Fibroblast of lung (primary cell): ENCODE measurements around the gene SAMD11. TPM values are rescaled to one million over a fixed set of nuclear protein-coding genes. Genes with fewer than 3 reads are reported as not detected.

ENCODE experiments used
- DNase-seq, 2 donors: peaks; one replicate each; pipeline versions ENCODE4 v3.0.0 to v3.0.0-alpha.2; 2010; ENCODE audit warnings: low read depth in 2 of 2
- H2AFZ ChIP-seq: 2 replicates; pipeline ENCODE4 v1.5.1; 2012; ENCODE audit warnings: low read length, control low read depth, inconsistent platforms
- H3K27ac ChIP-seq: 2 replicates; pipeline ENCODE4 v1.5.1; 2011; ENCODE audit warnings: low read length, control low read depth; ENCODE audit not compliant: insufficient read depth
- H3K27me3 ChIP-seq: 2 replicates; pipeline ENCODE4 v1.5.1; 2011; ENCODE audit warnings: mild to moderate bottlenecking, low read length; ENCODE audit not compliant: control insufficient read depth, insufficient read depth
- H3K36me3 ChIP-seq: 2 replicates; pipeline ENCODE4 v1.5.1; 2011; ENCODE audit warnings: low read length; ENCODE audit not compliant: control insufficient read depth, insufficient read depth
- H3K4me1 ChIP-seq: 2 replicates; pipeline ENCODE4 v1.5.1; 2011; ENCODE audit warnings: low read length; ENCODE audit not compliant: control insufficient read depth, insufficient read depth; ENCODE audit errors: extremely low read depth
- H3K4me2 ChIP-seq: 2 replicates; pipeline ENCODE4 v1.5.1; 2011; ENCODE audit warnings: low read length, control low read depth; ENCODE audit not compliant: insufficient read depth; ENCODE audit errors: extremely low read depth
- H3K4me3 ChIP-seq, 4 experiments: fragments of 200-600 bp in 1 of 4; sonication (generic) in 1 of 4; replicated peaks in 1 of 4; 2 replicates each; pipeline ENCODE4 v1.5.1; 2011 to 2016; ENCODE audit warnings: low read length in 4 of 4, low read depth in 3 of 4, mild to moderate bottlenecking in 3 of 4, control low read depth in 2 of 4, inconsistent platforms in 1 of 4, mixed read lengths in 1 of 4; ENCODE audit not compliant: insufficient read depth in 1 of 4; ENCODE audit errors: control extremely low read depth in 1 of 4
- H3K79me2 ChIP-seq: 2 replicates; pipeline ENCODE4 v1.5.1; 2012; ENCODE audit warnings: mild to moderate bottlenecking, low read length, inconsistent platforms; ENCODE audit not compliant: control insufficient read depth, insufficient read depth
- H3K9ac ChIP-seq: 2 replicates; pipeline ENCODE4 v1.5.1; 2011; ENCODE audit warnings: mild to moderate bottlenecking, low read length, control low read depth; ENCODE audit not compliant: insufficient read depth
- H3K9me3 ChIP-seq: 2 replicates; pipeline ENCODE4 v1.5.1; 2012; ENCODE audit warnings: low read depth, low read length; ENCODE audit not compliant: control insufficient read depth, insufficient read depth
- H4K20me1 ChIP-seq: 2 replicates; pipeline ENCODE4 v1.5.1; 2011; ENCODE audit warnings: low read length; ENCODE audit not compliant: control insufficient read depth, insufficient read depth; ENCODE audit errors: extremely low read depth
- EZH2 ChIP-seq: IDR thresholded peaks from 2 replicates; pipeline ENCODE4 v1.5.1; 2012; ENCODE audit warnings: low read length, control low read depth, mild to moderate bottlenecking; ENCODE audit errors: missing control alignments
- polyA plus RNA-seq, 2 donors: library from polyadenylated mRNA; depleted of rRNA in 1 of 2; stranded (reverse) in 1 of 2; unstranded in 1 of 2; fragments of >200 nt; gene quantifications; 2 replicates each; pipeline ENCODE4 v1.2.1, GENCODE V29; 2011 to 2012; ENCODE audit warnings: missing spikeins in 1 of 2
- total RNA-seq: library from RNA; depleted of rRNA; stranded (reverse); fragments of >200 nt; gene quantifications from 2 replicates; pipeline ENCODE4 v1.2.1, GENCODE V29; 2014
- TF ChIP-seq, protein P1 (sequence below), 2 donors: IDR thresholded peaks in 1 of 2; conservative IDR thresholded peaks in 1 of 2; 1 replicate in 1 of 2; 2 replicates in 1 of 2; pipeline ENCODE4 v1.5.1; 2011 to 2012; ENCODE audit warnings: low read length in 2 of 2, control low read depth in 1 of 2, inconsistent platforms in 1 of 2, low read depth in 1 of 2, mild to moderate bottlenecking in 1 of 2

The SAMD11 gene
- total and polyA plus RNA-seq, 2 donors (not counting 1 experiment from before 2014, with no cell fraction given) = 0.40 to 3.8 TPM

DNA sequence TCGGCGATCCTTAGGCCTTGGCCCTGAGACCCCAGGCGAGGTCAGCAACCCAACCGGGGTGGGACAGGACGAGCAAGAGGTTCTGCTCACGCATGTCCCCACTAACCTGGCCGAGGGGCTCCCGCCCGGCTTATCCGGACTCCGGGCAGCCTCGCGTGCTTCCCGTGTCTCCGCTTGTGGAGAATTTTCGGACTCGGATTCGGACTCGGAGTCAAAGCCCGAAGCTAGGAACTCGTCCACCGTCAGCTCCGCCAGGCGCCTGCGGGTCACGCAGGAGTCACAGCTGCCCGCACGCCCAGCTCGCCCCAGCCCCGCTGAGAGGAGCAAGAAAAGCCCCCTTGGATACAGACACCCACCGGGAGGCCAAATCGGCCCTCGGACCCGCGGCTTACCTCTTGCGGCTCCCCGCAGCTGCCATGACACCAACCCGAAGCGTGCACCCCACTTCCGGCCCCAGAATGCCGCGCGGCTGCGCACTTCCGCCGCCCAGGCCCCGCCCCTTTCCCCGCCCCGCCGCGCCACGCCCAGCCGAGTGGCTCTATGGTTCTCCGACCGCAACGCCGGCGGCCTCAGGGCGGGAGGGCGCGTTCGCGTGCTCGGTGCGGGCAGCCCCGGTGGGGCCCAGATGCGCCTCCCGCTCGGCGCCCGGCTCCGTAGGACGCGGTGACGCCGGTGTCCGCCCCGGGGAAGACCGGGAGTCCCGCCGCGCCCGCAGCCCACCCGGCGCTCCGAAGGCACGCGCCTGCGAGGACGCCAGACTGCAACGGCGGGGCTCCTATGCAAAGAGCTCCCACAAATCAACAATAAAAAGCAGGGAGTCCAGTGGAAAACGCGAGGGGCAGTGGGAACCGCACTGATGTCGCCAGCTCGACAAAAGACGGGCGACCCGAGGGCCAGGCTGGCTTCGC, 35.4 kb downstream of the SAMD11 start, which contains the start of gene NOC2L:
Gene NOC2L, minus strand, starts transcription at position 434 of the 908 bp plus-strand sequence. Its CDS starts 16 bp downstream, at position 418.
- H3K36me3 ChIP-seq = peaks cover 10% of the 10 kb centered on the region
- peak; percentile 80 to 86 for DNase-seq
- no peak for TF ChIP-seq EZH2
- TF ChIP-seq, protein P1, sequence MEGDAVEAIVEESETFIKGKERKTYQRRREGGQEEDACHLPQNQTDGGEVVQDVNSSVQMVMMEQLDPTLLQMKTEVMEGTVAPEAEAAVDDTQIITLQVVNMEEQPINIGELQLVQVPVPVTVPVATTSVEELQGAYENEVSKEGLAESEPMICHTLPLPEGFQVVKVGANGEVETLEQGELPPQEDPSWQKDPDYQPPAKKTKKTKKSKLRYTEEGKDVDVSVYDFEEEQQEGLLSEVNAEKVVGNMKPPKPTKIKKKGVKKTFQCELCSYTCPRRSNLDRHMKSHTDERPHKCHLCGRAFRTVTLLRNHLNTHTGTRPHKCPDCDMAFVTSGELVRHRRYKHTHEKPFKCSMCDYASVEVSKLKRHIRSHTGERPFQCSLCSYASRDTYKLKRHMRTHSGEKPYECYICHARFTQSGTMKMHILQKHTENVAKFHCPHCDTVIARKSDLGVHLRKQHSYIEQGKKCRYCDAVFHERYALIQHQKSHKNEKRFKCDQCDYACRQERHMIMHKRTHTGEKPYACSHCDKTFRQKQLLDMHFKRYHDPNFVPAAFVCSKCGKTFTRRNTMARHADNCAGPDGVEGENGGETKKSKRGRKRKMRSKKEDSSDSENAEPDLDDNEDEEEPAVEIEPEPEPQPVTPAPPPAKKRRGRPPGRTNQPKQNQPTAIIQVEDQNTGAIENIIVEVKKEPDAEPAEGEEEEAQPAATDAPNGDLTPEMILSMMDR (conservative IDR thresholded peaks at IDR 0.05 in 1 of 2, IDR thresholded peaks at IDR 0.05 in 1 of 2; ENCODE audit: low read depth in 1 of 2, low read length in 2 of 2) = no peak

GRCh38 chr1:959731-960362, 36.1 kb downstream of the SAMD11 start:
- Histone ChIP-seq H3K27me3 (no peaks in the 10 kb centered on the region), H3K9ac (no peak overlapping the region), H3K9me3 (no peaks in the 10 kb centered on the region), H2AFZ (peak overlapping the region; percentile 7), H3K4me1 (peaks cover 7% of the 10 kb centered on the region), H3K36me3 (peaks cover 11% of the 10 kb centered on the region), H3K4me3 (peak overlapping the region; percentile 33 to 67 (median 46)), H3K27ac (no peak overlapping the region), H3K4me2 (peak overlapping the region; percentile 13), H3K79me2 (peaks cover 21% of the 10 kb centered on the region), H4K20me1 (no peaks in the 10 kb centered on the region)
- DNase-seq = no peak
- TF ChIP-seq EZH2 = no peak
- TF ChIP-seq, protein P1 (conservative IDR thresholded peaks at IDR 0.05 in 1 of 2, IDR thresholded peaks at IDR 0.05 in 1 of 2; ENCODE audit: low read depth in 1 of 2, low read length in 2 of 2) = no peak

More for the DNA sequence above, 35.4 kb downstream of the SAMD11 start, which contains the start of gene NOC2L:
- Histone ChIP-seq H3K9ac (peak within 1 kb of the TSS; percentile 69), H4K20me1 (no peaks in the 10 kb centered on the region), H3K27me3 (no peaks in the 10 kb centered on the region), H3K27ac (peak within 1 kb of the TSS; percentile 80), H3K4me3 (peak within 1 kb of the TSS; percentile 81 to 100 (median 92)), H3K4me2 (peak within 1 kb of the TSS; percentile 55), H3K79me2 (peaks cover 21% of the 10 kb centered on the region), H3K4me1 (peaks cover 7% of the 10 kb centered on the region), H2AFZ (peak within 1 kb of the TSS; percentile 47), H3K9me3 (no peaks in the 10 kb centered on the region)
